Rectal smooth muscle tissue (tissue), 1 donor: ENCODE measurements around the gene C3orf20.

ENCODE experiments used
- H3K27ac ChIP-seq: one replicate; pipeline ENCODE4 v1.7.0; 2013; ENCODE audit warnings: low read depth, low read length, inconsistent platforms
- H3K27me3 ChIP-seq: one replicate; pipeline ENCODE4 v1.7.0; 2013; ENCODE audit warnings: low read length; ENCODE audit not compliant: control insufficient read depth, insufficient read depth
- H3K36me3 ChIP-seq: one replicate; pipeline ENCODE4 v1.7.0; 2013; ENCODE audit warnings: low read length; ENCODE audit not compliant: control insufficient read depth, insufficient read depth
- H3K4me1 ChIP-seq: one replicate; pipeline ENCODE4 v1.7.0; 2013; ENCODE audit warnings: low read length; ENCODE audit not compliant: control insufficient read depth, insufficient read depth
- H3K4me3 ChIP-seq: one replicate; pipeline ENCODE4 v1.7.0; 2013; ENCODE audit warnings: low read length
- H3K9ac ChIP-seq: one replicate; pipeline ENCODE4 v1.7.0; 2013; ENCODE audit warnings: low read length

The C3orf20 gene

DNA sequence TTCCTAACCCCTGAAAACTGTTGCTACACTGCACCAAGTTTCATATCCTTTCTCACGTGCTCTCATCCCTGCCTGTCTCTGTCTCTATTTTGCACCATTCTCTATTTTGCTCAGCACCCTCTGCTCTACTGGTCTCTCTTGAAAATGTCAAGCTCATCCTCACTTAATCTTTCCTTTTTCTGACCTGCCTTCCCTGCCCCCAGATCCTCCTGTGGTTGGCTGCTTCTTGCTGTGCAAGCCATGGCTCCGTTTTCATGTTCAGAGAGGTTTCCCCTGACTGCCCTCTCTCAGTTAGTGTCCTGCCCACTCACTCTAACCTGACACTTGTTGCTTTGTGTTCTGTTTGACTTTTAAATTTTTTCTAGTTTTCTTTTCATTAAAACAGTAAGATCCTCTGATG is 17.4 kb upstream of the C3orf20 start:
- H3K4me1 ChIP-seq: peaks cover 4% of the 10 kb centered on the region
- H3K27ac ChIP-seq: no peak overlapping the region
- H3K4me3 ChIP-seq: no peak overlapping the region
- H3K9ac ChIP-seq: no peak overlapping the region
- H3K36me3 ChIP-seq: peaks cover 41% of the 10 kb centered on the region
- no peaks in the 10 kb centered on the region for H3K27me3 ChIP-seq

DNA sequence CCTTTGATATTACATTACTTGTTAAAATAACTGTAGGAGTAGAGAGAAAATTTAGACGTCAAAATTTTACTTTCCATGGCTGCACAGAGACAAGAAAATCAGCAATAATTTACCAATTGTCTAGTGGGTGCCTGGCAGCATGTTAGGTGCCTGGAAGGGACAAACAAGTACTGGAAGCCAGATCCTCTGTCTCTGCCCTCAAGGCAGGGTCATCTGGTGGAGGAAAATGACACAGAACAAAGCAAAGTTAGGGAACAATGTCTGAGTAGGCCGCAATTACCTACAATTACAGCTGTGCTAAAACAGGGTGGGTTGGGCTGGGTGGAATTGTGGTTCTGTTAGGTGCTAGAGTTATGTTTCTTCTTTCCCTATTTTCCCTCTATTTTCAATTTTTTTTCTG is 16.0 kb upstream of the C3orf20 start:
- H3K4me3 ChIP-seq: no peak overlapping the region
- H3K9ac ChIP-seq: no peak overlapping the region
- H3K4me1 ChIP-seq: no peaks in the 10 kb centered on the region
- H3K27ac ChIP-seq: no peak overlapping the region
- peaks cover 50% of the 10 kb centered on the region for H3K36me3 ChIP-seq
- H3K27me3 ChIP-seq: no peaks in the 10 kb centered on the region

DNA sequence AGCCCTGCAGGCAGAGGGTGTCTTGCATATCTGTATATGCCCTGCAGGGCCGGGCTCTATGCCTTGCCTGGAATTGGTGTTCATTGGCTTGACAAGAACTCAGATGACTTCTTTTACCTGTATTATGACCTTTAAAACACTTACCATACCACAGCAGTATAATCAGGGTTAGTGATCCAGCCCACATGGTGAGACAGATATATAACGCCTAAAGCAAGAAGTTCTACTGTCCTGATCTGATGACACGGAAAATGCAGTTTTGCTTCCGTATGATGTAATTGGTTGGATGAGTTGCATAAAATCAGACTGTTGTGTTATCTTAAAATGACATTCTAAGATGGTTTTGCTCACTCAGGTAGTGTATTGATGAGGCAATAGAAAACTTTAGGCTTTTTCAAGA is 14.0 kb upstream of the C3orf20 start:
- H3K27ac ChIP-seq: no peak overlapping the region
- no peak overlapping the region for H3K4me3 ChIP-seq
- H3K4me1 ChIP-seq: no peaks in the 10 kb centered on the region
- no peak overlapping the region for H3K9ac ChIP-seq
- H3K36me3 ChIP-seq: peaks cover 61% of the 10 kb centered on the region
- no peaks in the 10 kb centered on the region for H3K27me3 ChIP-seq

DNA sequence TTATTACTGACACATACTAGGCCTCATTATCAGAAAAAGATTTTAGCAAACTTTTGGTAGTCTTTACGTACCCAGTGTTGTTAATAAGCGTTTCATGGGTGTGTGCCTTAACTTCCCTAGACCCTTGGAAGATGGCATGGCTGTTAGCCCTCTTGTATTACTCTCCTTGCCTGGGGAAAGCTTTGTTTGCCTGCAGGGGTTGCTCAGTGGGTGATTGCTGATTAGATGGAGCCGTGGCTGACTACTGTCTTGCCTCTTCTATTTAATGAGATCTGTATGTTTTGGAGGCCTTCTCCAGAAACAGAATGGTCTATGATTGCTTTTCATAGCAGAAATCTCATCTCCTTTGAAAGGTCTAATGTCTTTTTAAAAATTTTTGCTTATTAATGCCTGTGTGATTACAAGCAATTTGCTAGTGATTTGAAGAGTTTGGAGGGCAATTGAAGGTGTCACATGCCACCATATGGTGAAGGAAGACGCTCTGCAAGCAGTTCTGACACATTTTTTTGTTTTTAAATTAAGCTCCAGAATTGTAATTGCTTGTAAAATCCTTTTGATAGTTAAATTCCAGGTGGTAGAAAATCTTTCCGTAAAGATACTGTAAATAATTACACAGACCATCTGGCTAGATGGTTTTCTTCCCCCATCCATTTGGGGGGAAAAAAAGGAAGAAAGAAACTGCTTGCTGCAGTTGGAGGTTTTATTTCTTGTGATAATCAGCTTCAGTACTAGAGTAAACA is 11.4 kb upstream of the C3orf20 start:
- Histone ChIP-seq H3K4me1 (no peaks in the 10 kb centered on the region), H3K27ac (no peak overlapping the region), H3K36me3 (peaks cover 63% of the 10 kb centered on the region), H3K9ac (no peak overlapping the region), H3K27me3 (no peaks in the 10 kb centered on the region), H3K4me3 (no peak overlapping the region)

DNA sequence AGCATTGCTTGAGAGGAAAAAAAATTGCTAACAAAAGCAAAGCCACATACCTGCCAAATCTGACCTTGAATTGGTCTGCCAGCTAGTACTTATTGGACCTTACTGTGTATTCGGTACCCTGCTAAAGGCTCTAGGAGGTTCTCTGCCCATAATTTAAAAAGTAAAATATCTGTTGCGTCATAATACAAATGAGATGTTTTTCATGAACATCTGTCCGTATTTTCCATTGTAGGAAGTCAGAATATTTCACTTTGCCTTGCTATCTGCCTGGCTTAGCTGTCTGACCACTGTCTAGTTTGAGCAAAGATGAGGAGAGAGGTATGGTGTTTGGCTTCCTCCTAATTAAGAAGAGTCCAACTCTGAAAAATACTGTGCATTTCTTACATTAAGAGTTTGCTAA is 10.8 kb upstream of the C3orf20 start:
- H3K27ac ChIP-seq: no peak overlapping the region
- no peaks in the 10 kb centered on the region for H3K27me3 ChIP-seq
- H3K36me3 ChIP-seq: peaks cover 64% of the 10 kb centered on the region
- H3K9ac ChIP-seq: no peak overlapping the region
- H3K4me3 ChIP-seq: no peak overlapping the region
- H3K4me1 ChIP-seq: no peaks in the 10 kb centered on the region

DNA sequence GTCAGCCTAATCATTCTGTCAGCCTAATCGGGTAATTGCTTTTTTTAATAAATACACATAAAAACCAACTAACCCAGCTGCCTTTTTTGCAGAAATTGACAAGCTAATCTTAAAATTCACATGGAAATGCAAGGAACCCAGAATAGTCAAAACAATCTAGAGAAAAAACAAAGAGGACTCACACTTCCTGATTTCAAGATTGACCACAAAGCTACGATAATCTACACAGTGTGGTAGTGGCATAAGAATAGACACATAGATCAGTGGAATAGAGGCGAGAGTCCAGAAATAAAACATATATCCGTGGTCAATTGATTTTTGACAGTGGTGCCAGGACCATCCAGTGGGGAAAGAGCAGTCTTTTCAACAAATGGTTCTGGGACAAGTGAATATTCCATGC is 2.4 kb upstream of the C3orf20 start:
- Histone ChIP-seq H3K4me3 (no peak overlapping the region), H3K9ac (no peak overlapping the region), H3K27me3 (no peaks in the 10 kb centered on the region), H3K36me3 (peaks cover 26% of the 10 kb centered on the region), H3K4me1 (no peaks in the 10 kb centered on the region), H3K27ac (no peak overlapping the region)

DNA sequence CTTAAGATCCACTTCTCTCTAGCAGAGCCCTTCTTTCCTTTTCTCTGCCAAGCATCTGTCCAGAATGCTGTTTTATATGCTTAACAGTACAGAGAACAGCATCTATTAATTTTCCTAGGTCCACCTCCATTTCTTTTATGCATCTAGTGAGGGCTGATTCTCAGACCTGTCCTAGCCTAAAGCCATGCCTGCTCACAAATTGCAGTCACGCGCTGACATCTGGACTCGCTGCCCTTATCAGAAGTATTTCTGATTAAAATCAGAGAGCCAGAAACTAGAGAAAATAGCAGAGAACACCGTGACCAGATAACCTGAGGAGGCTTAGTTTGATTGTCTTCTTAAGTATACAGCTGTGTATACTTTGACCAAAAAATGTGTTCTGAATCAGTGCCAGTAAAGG is 1.9 kb downstream of the C3orf20 start:
- Histone ChIP-seq H3K27me3 (no peaks in the 10 kb centered on the region), H3K9ac (no peak overlapping the region), H3K36me3 (peaks cover 4% of the 10 kb centered on the region), H3K4me1 (no peaks in the 10 kb centered on the region), H3K4me3 (no peak overlapping the region), H3K27ac (no peak overlapping the region)

DNA sequence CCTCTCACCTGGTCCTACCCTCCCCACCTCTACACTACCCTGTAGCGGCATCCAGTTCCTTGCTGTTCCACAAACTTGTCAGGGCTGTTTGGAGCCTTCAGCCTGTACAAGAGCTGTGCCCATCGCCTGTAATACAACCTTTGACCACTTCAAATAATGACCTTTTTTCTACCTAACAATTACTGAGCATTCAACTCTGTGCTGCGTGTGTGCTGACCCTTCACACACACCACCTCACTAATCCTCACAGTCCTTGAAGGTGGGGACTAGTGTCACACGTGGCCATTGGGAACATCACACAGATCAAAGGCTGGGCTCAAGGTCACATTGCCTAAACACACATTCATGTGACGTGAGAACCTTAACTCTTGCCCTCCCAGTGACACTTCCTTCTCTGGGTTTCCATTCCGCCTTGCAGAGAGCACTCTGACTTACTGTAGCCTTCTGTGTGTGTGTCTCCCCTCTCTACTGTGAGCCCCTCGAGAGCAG is 3.1 kb downstream of the C3orf20 start:
- Histone ChIP-seq H3K4me1 (no peaks in the 10 kb centered on the region), H3K9ac (no peak overlapping the region), H3K27me3 (no peaks in the 10 kb centered on the region), H3K36me3 (no peaks in the 10 kb centered on the region), H3K27ac (no peak overlapping the region), H3K4me3 (no peak overlapping the region)

DNA sequence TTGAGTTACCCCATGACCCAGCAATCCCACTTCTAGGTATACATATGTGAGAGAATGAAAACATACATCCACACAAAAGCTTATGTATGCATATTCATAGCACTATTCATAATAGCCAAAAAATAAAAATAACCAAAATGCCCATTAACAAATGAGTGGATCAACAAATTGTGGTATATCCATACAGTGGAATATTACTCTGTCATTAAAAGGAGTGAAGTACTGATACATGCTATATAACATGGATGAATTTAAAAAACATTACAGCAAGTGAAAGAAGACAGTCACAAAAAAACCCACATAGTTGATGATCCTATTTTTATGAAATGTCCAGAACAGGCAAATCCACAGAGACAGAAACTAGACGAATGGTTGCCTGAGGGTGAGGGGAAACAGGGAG is 5.2 kb downstream of the C3orf20 start:
- Histone ChIP-seq H3K27ac (no peak overlapping the region), H3K4me1 (no peaks in the 10 kb centered on the region), H3K4me3 (no peak overlapping the region), H3K9ac (no peak overlapping the region), H3K36me3 (no peaks in the 10 kb centered on the region), H3K27me3 (no peaks in the 10 kb centered on the region)

DNA sequence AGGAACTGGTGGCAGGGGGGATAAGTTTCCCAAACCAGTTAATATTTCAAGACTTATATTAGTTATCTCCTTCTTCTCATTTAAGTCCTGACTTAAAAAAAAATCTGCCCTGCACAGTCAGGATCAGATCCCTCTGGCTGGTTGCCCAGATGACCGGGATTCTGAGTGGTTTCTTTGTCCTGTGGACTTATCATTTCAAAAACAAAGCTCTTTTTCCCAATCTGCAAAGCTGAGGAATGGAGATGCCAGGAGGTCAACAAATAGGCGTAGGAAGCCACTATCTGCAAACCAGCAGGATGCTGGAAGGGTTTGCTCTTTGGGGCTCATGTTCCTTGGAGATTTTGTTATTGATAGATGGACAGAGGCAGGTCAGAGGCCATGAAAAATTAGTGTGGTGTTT is 5.8 kb downstream of the C3orf20 start:
- no peak overlapping the region for H3K4me3 ChIP-seq
- no peaks in the 10 kb centered on the region for H3K27me3 ChIP-seq
- no peaks in the 10 kb centered on the region for H3K4me1 ChIP-seq
- no peak overlapping the region for H3K9ac ChIP-seq
- no peak overlapping the region for H3K27ac ChIP-seq
- no peaks in the 10 kb centered on the region for H3K36me3 ChIP-seq

DNA sequence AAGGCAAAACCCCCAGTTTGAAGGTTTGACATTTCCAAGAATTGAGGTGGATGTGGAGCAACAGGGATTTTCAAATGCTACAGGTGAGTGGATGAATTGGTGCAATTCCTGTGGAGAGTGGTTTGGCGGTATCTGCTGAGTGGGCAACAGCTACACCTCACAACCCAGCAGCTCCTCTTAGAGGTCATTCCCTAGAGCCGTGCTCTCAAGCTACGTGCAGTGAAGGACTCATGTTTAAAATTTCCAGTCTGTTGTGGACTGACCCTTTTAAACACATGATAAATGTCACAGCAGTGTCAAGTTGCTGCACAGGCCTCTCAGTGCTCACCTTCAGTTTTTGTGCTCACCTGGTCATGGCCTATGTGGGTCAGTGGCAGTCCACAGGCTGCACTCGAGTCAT is 9.5 kb downstream of the C3orf20 start:
- Histone ChIP-seq H3K4me1 (no peaks in the 10 kb centered on the region), H3K27ac (no peak overlapping the region), H3K27me3 (no peaks in the 10 kb centered on the region), H3K4me3 (no peak overlapping the region), H3K9ac (no peak overlapping the region), H3K36me3 (no peaks in the 10 kb centered on the region)

DNA sequence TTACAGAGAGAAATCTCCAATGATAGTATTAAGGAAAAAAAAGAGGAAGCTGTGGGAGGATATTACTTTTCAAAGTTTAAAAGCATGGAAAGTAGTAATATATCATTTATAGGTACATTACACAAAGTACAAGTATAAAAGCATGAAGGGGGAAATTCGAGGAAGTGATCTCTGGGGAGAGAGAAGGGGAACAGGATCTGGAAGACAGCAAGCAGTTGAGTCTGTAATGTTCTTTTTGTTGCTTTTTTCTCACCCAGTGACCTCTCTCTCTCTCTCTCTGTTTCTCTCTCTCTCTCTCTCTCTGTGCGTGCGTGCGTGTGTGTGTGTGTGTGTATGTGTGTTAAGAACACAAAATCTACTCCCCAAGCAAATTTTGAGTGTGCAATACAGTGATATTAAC is 10.2 kb downstream of the C3orf20 start:
- H3K4me3 ChIP-seq: no peak overlapping the region
- no peak overlapping the region for H3K9ac ChIP-seq
- no peaks in the 10 kb centered on the region for H3K4me1 ChIP-seq
- H3K27me3 ChIP-seq: no peaks in the 10 kb centered on the region
- no peaks in the 10 kb centered on the region for H3K36me3 ChIP-seq
- no peak overlapping the region for H3K27ac ChIP-seq

DNA sequence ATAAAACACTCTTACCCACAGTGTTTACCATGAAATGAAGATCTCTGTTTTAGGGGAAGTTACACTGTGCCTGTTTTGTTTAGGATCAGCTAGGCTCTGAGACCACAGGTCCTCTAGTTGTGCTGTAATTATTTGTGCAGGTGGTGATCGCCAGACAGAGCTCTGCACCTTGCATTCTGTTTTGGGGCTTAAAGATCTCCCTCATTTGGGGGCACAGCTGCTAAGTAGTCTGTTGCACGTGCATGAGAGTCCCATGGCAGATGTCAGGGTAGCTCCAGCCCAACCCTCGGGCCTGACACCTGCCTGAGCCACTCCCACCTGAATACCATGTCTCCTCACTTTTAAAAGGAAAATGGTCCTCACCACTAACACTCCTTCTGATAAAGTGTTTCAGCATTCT is 12.4 kb downstream of the C3orf20 start:
- H3K4me3 ChIP-seq: no peak overlapping the region
- H3K4me1 ChIP-seq: no peaks in the 10 kb centered on the region
- H3K36me3 ChIP-seq: no peaks in the 10 kb centered on the region
- H3K9ac ChIP-seq: no peak overlapping the region
- H3K27ac ChIP-seq: no peak overlapping the region
- H3K27me3 ChIP-seq: no peaks in the 10 kb centered on the region
